ENCODE results near the gene FKBP14.

- no peak for TF ChIP-seq CTCF (IDR thresholded peaks at IDR 0.05)
- peak in 1 of 2 donors; percentile 57 for TF ChIP-seq EP300 (IDR thresholded peaks at IDR 0.05)
Measured at GRCh38 chr7:29988424-29989256, 37.9 kb downstream of the FKBP14 start.

Measured in tibial nerve (tissue), 4 donors.